ENCODE results near the gene NR1I2. TPM values are rescaled to one million over a fixed set of nuclear protein-coding genes. Genes with fewer than 3 reads are reported as not detected.
A peak's percentile ranks its signal among the peaks of the same experiment; 100 is the strongest.

Gene NR1I2
- polyA plus RNA-seq, 3 donors, result 0.07 TPM; not detected in 2

DNA sequence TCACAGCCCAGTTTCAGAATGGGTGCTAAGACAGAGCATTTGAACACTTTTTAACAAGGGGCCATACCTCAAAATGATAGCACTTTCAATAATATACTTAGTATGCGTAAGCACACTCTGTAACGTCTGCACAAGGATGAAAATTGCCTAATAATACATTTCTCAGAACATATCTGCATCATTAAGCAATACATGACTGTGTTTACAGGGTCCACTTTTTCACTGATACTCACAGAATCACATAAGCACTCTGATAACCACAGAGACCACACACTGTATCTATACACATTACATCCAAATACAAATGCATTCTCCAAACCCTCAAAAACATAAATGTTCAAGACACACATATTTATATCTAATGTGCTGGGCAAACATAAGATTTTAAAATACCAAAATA, 79.8 kb downstream of the NR1I2 start:
- peaks cover 0 to 8% (median 5%) of the 10 kb centered on the region in 7 donors for H3K9me3 Mint-ChIP-seq
- no peak for DNase-seq
- Histone ChIP-seq H3K9ac (ENCODE audit: insufficient read depth, low read length, poor library complexity, severe bottlenecking) (no peak overlapping the region), H3K9me3 (replicated peaks in 1 of 2; ENCODE audit: control insufficient read depth in 1 of 2, insufficient read depth in 1 of 2, low read length in 2 of 2) (no peaks in the 10 kb centered on the region), H3K27me3 (ENCODE audit: control insufficient read depth in 2 of 2, insufficient read depth in 2 of 2, low read length in 2 of 2) (no peaks in the 10 kb centered on the region), H3K79me2 (ENCODE audit: insufficient read depth, low read length) (no peaks in the 10 kb centered on the region), H3K4me1 (ENCODE audit: control insufficient read depth in 1 of 2, insufficient read depth in 2 of 2, low read length in 2 of 2) (no peaks in the 10 kb centered on the region), H3K27ac (ENCODE audit: low read depth in 1 of 2, low read length in 2 of 2) (no peak overlapping the region), H3K4me3 (replicated peaks in 1 of 3; ENCODE audit: low read depth in 2 of 3, low read length in 3 of 3) (no peak overlapping the region), H4K20me1 (ENCODE audit: insufficient read depth, low read length) (no peaks in the 10 kb centered on the region), H3K36me3 (replicated peaks in 1 of 2; ENCODE audit: control insufficient read depth in 1 of 2, insufficient read depth in 2 of 2, low read length in 2 of 2) (peaks cover 29 to 83% of the 10 kb centered on the region in 2 donors), H2AFZ (ENCODE audit: insufficient read depth, low read depth, low read length, poor library complexity, severe bottlenecking) (no peak overlapping the region), H3K4me2 (replicated peaks; ENCODE audit: extremely low read depth, low read length, poor library complexity, severe bottlenecking) (no peak overlapping the region)
- H3K36me3 Mint-ChIP-seq, result peaks cover 67 to 68% of the 10 kb centered on the region in 2 donors
- H3K27me3 Mint-ChIP-seq (ENCODE audit: low read depth in 3 of 3), result peaks cover 0 to 2% (median 0%) of the 10 kb centered on the region in 3 donors
- peaks cover 3% of the 10 kb centered on the region for H3K4me1 Mint-ChIP-seq
- no peak for TF ChIP-seq CTCF (IDR thresholded peaks at IDR 0.05)
- no peak overlapping the region for H3K4me3 Mint-ChIP-seq
- WGBS (ENCODE audit: insufficient coverage), result 90% methylated on average over 2 of the region's 2 CpGs
- intact Hi-C loops (cut with micrococcal nuclease), result no loop called here
- peak overlapping the region in 1 of 7 donors; percentile 46 for H3K27ac Mint-ChIP-seq

DNA sequence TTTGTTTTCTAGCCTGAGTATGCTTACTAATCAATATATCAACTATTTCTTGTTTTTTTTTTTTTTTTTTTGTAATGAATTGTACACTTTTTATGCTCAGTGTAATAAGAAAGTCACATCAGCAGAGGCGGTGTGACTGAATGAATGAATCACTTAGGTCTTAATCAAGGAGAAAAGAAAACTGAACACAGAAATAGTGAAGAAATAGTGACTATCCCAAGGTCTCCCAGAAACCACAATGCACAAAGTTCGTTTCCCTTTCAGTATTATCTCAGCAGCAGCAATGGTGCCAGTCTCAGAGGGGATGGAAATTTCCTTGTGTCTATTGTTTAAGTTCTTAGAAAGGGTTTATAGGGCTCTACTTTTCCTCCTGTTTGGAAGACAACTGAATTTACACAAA, 80.7 kb downstream of the NR1I2 start:
- no peak overlapping the region for H3K4me2 ChIP-seq (replicated peaks; ENCODE audit: extremely low read depth, low read length, poor library complexity, severe bottlenecking)
- H3K27ac Mint-ChIP-seq, result no peak overlapping the region
- no peak for TF ChIP-seq CTCF (IDR thresholded peaks at IDR 0.05)

More for the DNA sequence above, 80.7 kb downstream of the NR1I2 start:
- Mint-ChIP-seq H3K36me3 (peaks cover 63 to 66% of the 10 kb centered on the region in 2 donors), H3K9me3 (peaks cover 0 to 8% (median 3%) of the 10 kb centered on the region in 7 donors), H3K27me3 (ENCODE audit: low read depth in 3 of 3) (peaks cover 0 to 2% (median 0%) of the 10 kb centered on the region in 3 donors), H3K4me3 (no peak overlapping the region), H3K4me1 (peaks cover 3% of the 10 kb centered on the region)
- Histone ChIP-seq H3K79me2 (ENCODE audit: insufficient read depth, low read length) (peaks cover 6% of the 10 kb centered on the region), H3K27ac (ENCODE audit: low read depth in 1 of 2, low read length in 2 of 2) (no peak overlapping the region), H3K36me3 (replicated peaks in 1 of 2; ENCODE audit: control insufficient read depth in 1 of 2, insufficient read depth in 2 of 2, low read length in 2 of 2) (peaks cover 29 to 74% of the 10 kb centered on the region in 2 donors), H3K9ac (ENCODE audit: insufficient read depth, low read length, poor library complexity, severe bottlenecking) (no peak overlapping the region), H2AFZ (ENCODE audit: insufficient read depth, low read depth, low read length, poor library complexity, severe bottlenecking) (no peak overlapping the region), H3K4me1 (ENCODE audit: control insufficient read depth in 1 of 2, insufficient read depth in 2 of 2, low read length in 2 of 2) (no peaks in the 10 kb centered on the region), H3K9me3 (replicated peaks in 1 of 2; ENCODE audit: control insufficient read depth in 1 of 2, insufficient read depth in 1 of 2, low read length in 2 of 2) (no peaks in the 10 kb centered on the region), H3K27me3 (ENCODE audit: control insufficient read depth in 2 of 2, insufficient read depth in 2 of 2, low read length in 2 of 2) (no peaks in the 10 kb centered on the region), H4K20me1 (ENCODE audit: insufficient read depth, low read length) (peaks cover 3% of the 10 kb centered on the region), H3K4me3 (replicated peaks in 1 of 3; ENCODE audit: low read depth in 2 of 3, low read length in 3 of 3) (no peak overlapping the region)
- intact Hi-C loops (cut with micrococcal nuclease), result no loop called here
- no peak for DNase-seq
- no CpG with 5 or more reads among the region's 2 CpGs for WGBS (ENCODE audit: insufficient coverage)
